ENCODE measurements around the gene EPS8L2.

DNA sequence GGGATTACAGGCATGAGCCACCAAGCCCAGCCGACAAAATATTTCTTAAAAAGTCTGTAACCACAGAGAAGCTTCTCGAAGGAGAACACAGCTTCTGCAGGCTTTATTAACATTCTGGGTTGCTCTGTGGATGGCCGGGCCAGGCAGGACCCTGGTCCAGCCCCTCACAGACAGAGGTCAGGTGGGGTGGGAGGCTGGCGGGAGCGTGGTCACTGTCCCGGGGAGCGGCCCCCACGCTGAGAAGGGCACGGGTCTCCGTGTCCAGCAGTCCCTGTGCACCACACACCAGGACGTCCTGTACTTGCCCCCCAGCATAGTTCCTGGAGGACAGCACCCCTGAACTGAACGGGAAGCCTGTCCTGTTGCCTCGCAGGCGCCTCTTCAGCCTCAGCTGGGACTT is 49.6 kb upstream of the EPS8L2 start:
- TF ChIP-seq, protein P1, sequence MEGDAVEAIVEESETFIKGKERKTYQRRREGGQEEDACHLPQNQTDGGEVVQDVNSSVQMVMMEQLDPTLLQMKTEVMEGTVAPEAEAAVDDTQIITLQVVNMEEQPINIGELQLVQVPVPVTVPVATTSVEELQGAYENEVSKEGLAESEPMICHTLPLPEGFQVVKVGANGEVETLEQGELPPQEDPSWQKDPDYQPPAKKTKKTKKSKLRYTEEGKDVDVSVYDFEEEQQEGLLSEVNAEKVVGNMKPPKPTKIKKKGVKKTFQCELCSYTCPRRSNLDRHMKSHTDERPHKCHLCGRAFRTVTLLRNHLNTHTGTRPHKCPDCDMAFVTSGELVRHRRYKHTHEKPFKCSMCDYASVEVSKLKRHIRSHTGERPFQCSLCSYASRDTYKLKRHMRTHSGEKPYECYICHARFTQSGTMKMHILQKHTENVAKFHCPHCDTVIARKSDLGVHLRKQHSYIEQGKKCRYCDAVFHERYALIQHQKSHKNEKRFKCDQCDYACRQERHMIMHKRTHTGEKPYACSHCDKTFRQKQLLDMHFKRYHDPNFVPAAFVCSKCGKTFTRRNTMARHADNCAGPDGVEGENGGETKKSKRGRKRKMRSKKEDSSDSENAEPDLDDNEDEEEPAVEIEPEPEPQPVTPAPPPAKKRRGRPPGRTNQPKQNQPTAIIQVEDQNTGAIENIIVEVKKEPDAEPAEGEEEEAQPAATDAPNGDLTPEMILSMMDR (conservative IDR thresholded peaks at IDR 0.05; ENCODE audit: low read depth, low read length), result no peak
- no peak for TF ChIP-seq EZH2 (IDR thresholded peaks at IDR 0.05; ENCODE audit: borderline replicate concordance, low read depth, low read length, poor library complexity, severe bottlenecking)

Measured in A673 (cell line).